Panc1 (cell line): ENCODE measurements around the gene NSL1. TPM values are rescaled to one million over a fixed set of nuclear protein-coding genes. Genes with fewer than 3 reads are reported as not detected.
"Not testable (repeated sequence)": the region's sequence is repeated elsewhere in the genome, so short reads cannot be mapped to it uniquely, and the experiment has no call there.

Experiments used
- ATAC-seq: fragments of 200-7000 bp; cut with Tn5 transposase; 2 replicates; pipeline ENCODE4 v1.9.1; 2020; ENCODE audit warnings: mild to moderate bottlenecking, moderate library complexity
- BruUV-seq: library from RNA; stranded (reverse); fragments of 400-500 nt; replicated peaks from 2 replicates; lab custom pipeline; 2021; lab: Mats Ljungman, UMichigan
- CTCF ChIA-PET: fragments of 300-600 bp; sonication (Branson Sonifier 250); formaldehyde crosslinking; loops from one replicate; lab custom pipeline; 2022; ENCODE audit warnings: antibody characterized with exemption; lab: Charles Lee
- POLR2A ChIA-PET: fragments of 300-600 bp; sonication (Branson Sonifier 250); formaldehyde crosslinking; loops from one replicate; lab custom pipeline; 2022; ENCODE audit warnings: antibody characterized with exemption; lab: Charles Lee
- DNase-seq: peaks from one replicate; pipeline ENCODE4 v3.0.0-alpha.2; 2010; ENCODE audit warnings: low read depth, low spot score
- H3K27ac ChIP-seq: 2 replicates; pipeline ENCODE4 v1.5.1; 2011; ENCODE audit warnings: mild to moderate bottlenecking, low read length, inconsistent platforms
- H3K27me3 ChIP-seq: fragments of 200-500 bp; sonication (Bioruptor generic); 2 replicates; pipeline ENCODE4 v1.6.0; 2014; ENCODE audit warnings: low read length, inconsistent platforms; ENCODE audit not compliant: control insufficient read depth, insufficient read depth
- H3K36me3 ChIP-seq: fragments of 200-500 bp; sonication (Bioruptor generic); 2 replicates; pipeline ENCODE4 v1.5.1; 2014; ENCODE audit warnings: inconsistent platforms, mild to moderate bottlenecking, low read length, moderate library complexity; ENCODE audit not compliant: control insufficient read depth, insufficient read depth
- H3K4me1 ChIP-seq: 2 replicates; pipeline ENCODE4 v1.5.1; 2011; ENCODE audit warnings: inconsistent platforms, mild to moderate bottlenecking, low read length, moderate library complexity; ENCODE audit not compliant: control insufficient read depth, insufficient read depth
- H3K4me3 ChIP-seq, 2 experiments: 2 replicates each; pipeline ENCODE4 v1.5.1; 2011 to 2012; ENCODE audit warnings: low read depth in 2 of 2, low read length in 2 of 2, mild to moderate bottlenecking in 2 of 2, inconsistent platforms in 1 of 2, moderate library complexity in 1 of 2
- H3K9me3 ChIP-seq: fragments of 200-500 bp; sonication (Bioruptor generic); 2 replicates; pipeline ENCODE4 v1.5.1; 2014; ENCODE audit warnings: low read depth, mild to moderate bottlenecking, inconsistent platforms, low read length, moderate library complexity; ENCODE audit not compliant: control insufficient read depth, insufficient read depth
- CTCF ChIP-seq: fragments of 450-650 bp; IDR thresholded peaks from 2 replicates; pipeline ENCODE4 v1.5.1; 2017; ENCODE audit warnings: mild to moderate bottlenecking
- POLR2AphosphoS5 ChIP-seq: IDR thresholded peaks from 2 replicates; pipeline ENCODE4 v1.6.1; 2012; ENCODE audit warnings: mild to moderate bottlenecking, low read depth, low read length, moderate library complexity
- REST ChIP-seq, 2 experiments: IDR thresholded peaks; 2 replicates each; pipeline ENCODE4 v1.6.1; 2011 to 2012; ENCODE audit warnings: low read depth in 2 of 2, control low read depth in 1 of 2, low read length in 1 of 2, mild to moderate bottlenecking in 1 of 2, moderate library complexity in 1 of 2; ENCODE audit not compliant: insufficient read depth in 1 of 2
- SIN3A ChIP-seq: IDR thresholded peaks from 2 replicates; pipeline ENCODE4 v1.6.1; 2012; ENCODE audit warnings: low read depth, mild to moderate bottlenecking, low read length, moderate library complexity, borderline replicate concordance; ENCODE audit not compliant: insufficient read depth
- TCF7L2 ChIP-seq: IDR thresholded peaks from 2 replicates; pipeline ENCODE4 v1.6.1; 2011; ENCODE audit warnings: mild to moderate bottlenecking, low read depth, low read length, inconsistent platforms
- in situ Hi-C: cut with HindIII; loops from 2 replicates; pipeline ENCODE4 v1.10.0; 2016; ENCODE audit warnings: low sequenced_read_pairs, low pct_unique_long_range_greater_than_20kb
- intact Hi-C: fragments of 100-400 bp; cut with micrococcal nuclease; formaldehyde crosslinking; loops from one replicate; pipeline ENCODE4 v1.10.0; 2022; ENCODE audit not compliant: unreplicated experiment
- total RNA-seq: library from RNA; stranded (reverse); gene quantifications from one replicate; pipeline ENCODE4 v1.2.1, GENCODE V29; 2021; ENCODE audit not compliant: unreplicated experiment

Gene NSL1
- total RNA-seq, 1 experiment from 2014 or later = 21.8 TPM

GRCh38 chr1:212771341-212771740, 20.2 kb downstream of the NSL1 start:
- Histone ChIP-seq H3K36me3 (no peaks in the 10 kb centered on the region), H3K4me1 (no peaks in the 10 kb centered on the region), H3K27ac (no peak overlapping the region), H3K9me3 (peaks cover 8% of the 10 kb centered on the region), H3K4me3 (no peak overlapping the region), H3K27me3 (no peaks in the 10 kb centered on the region)
- POLR2A ChIA-PET = interaction anchor here (0.6 kb wide), 1 partner anchor 98 kb away, joined by 3 read pairs; no protein-coding TSS in a partner anchor
- no peak for TF ChIP-seq CTCF
- BruUV-seq = no TSS peak
- ATAC-seq = no peak
- in situ Hi-C loops (no loop called here), intact Hi-C loops (no loop called here)
- no peak for DNase-seq
- CTCF ChIA-PET = interaction anchor here (0.7 kb wide), 1 partner anchor 52 kb away, joined by 7 read pairs; no protein-coding TSS in a partner anchor

GRCh38 chr1:212769459-212770167, 22.0 kb downstream of the NSL1 start:
- ChIA-PET POLR2A (no interaction called here), CTCF (interaction anchor here (0.9 kb wide), 1 partner anchor 105 kb away, joined by 6 read pairs; no protein-coding TSS in a partner anchor)
- no peaks in the 10 kb centered on the region for H3K27me3 ChIP-seq
- H3K36me3 ChIP-seq = no peaks in the 10 kb centered on the region
- intact Hi-C loops = no loop called here
- peaks cover 8% of the 10 kb centered on the region for H3K9me3 ChIP-seq
- no peak overlapping the region for H3K27ac ChIP-seq
- no peaks in the 10 kb centered on the region for H3K4me1 ChIP-seq
- DNase-seq (no peak), ATAC-seq (no peak)
- in situ Hi-C loops = no loop called here
- H3K4me3 ChIP-seq = no peak overlapping the region
- TF ChIP-seq POLR2AphosphoS5 = no peak
- no peak for TF ChIP-seq CTCF
- TF ChIP-seq SIN3A = no peak
- no peak for TF ChIP-seq TCF7L2
- TF ChIP-seq REST (IDR thresholded peaks at IDR 0.05; ENCODE audit: insufficient read depth in 1 of 2, low read depth in 2 of 2, low read length in 1 of 2) = no peak
- BruUV-seq = no TSS peak

GRCh38 chr1:212766825-212767224, 24.8 kb downstream of the NSL1 start:
- BruUV-seq, H3K36me3 ChIP-seq, POLR2A ChIA-PET, H3K4me1 ChIP-seq, DNase-seq, in situ Hi-C loops, CTCF ChIA-PET, H3K27ac ChIP-seq, ATAC-seq, H3K9me3 ChIP-seq, H3K27me3 ChIP-seq, H3K4me3 ChIP-seq, intact Hi-C loops: not testable (repeated sequence)

- H3K9me3 ChIP-seq, DNase-seq, H3K27ac ChIP-seq, H3K4me3 ChIP-seq, H3K27me3 ChIP-seq, in situ Hi-C loops, H3K4me1 ChIP-seq, BruUV-seq, CTCF ChIA-PET, intact Hi-C loops, ATAC-seq, H3K36me3 ChIP-seq, POLR2A ChIA-PET: not testable (repeated sequence)
These were observed 26.8 kb downstream of the NSL1 start for GRCh38 chr1:212764718-212765281.
